Loucy (cell line): ENCODE data around the gene STAC.

Experiments
- CTCF ChIP-seq: fragments of 200-600 bp; sonication (generic); conservative IDR thresholded peaks from 2 replicates; pipeline ENCODE4 v1.5.1; 2014; ENCODE audit warnings: mild to moderate bottlenecking, antibody characterized with exemption, low read length
- EZH2phosphoT487 ChIP-seq: fragments of 200-600 bp; IDR thresholded peaks from 2 replicates; pipeline ENCODE4 v1.6.1; 2018; ENCODE audit warnings: antibody characterized with exemption, mild to moderate bottlenecking, moderate library complexity, borderline replicate concordance

- TF ChIP-seq CTCF (no peak), EZH2phosphoT487 (no peak)
Observed at GRCh38 chr3:36489679-36490425, 109.5 kb downstream of the STAC start.
